GM12874 (cell line): Measurements from ENCODE around the gene JMJD7.

Source experiments
- CTCF ChIP-seq: IDR thresholded peaks from 2 replicates; pipeline ENCODE4 v1.5.1; 2011; ENCODE audit warnings: low read depth, mild to moderate bottlenecking, control low read depth, low read length, moderate library complexity; ENCODE audit not compliant: insufficient read depth

JMJD7 gene

GRCh38 chr15:41804361-41804760 is 23.5 kb upstream of the JMJD7 start:
- no peak for TF ChIP-seq CTCF

- no peak for TF ChIP-seq CTCF
These were observed 22.8 kb upstream of the JMJD7 start for GRCh38 chr15:41804916-41805666.

- no peak for TF ChIP-seq CTCF
These were observed 22.2 kb upstream of the JMJD7 start for GRCh38 chr15:41805711-41806110.

- TF ChIP-seq CTCF: no peak
These were observed 21.4 kb upstream of the JMJD7 start for GRCh38 chr15:41806291-41807181.

GRCh38 chr15:41809121-41809520 is 18.8 kb upstream of the JMJD7 start:
- TF ChIP-seq CTCF: no peak

- no peak for TF ChIP-seq CTCF
These were observed 18.2 kb upstream of the JMJD7 start for GRCh38 chr15:41809526-41810220.
